GM23338 (cell line): ENCODE measurements around the gene KIF3B.

Experiments
- CREB1 ChIP-seq: fragments of 250-450 bp; sonication (Bioruptor Pico); IDR thresholded peaks from 2 replicates; pipeline ENCODE4 v1.5.0; 2020; ENCODE audit warnings: low read depth, mild to moderate bottlenecking, moderate library complexity
- CTCF ChIP-seq, 2 experiments: fragments of 200-600 bp in 1 of 2; sonication (generic) in 1 of 2; conservative IDR thresholded peaks; 2 replicates each; pipeline versions ENCODE4 v1.5.1 to v1.6.1; 2016 to 2017; ENCODE audit warnings: antibody characterized with exemption in 2 of 2, low read depth in 2 of 2, mild to moderate bottlenecking in 2 of 2, moderate library complexity in 1 of 2
- ETS1 ChIP-seq: IDR thresholded peaks from 2 replicates; pipeline ENCODE4 v1.6.1; 2016; ENCODE audit warnings: antibody characterized with exemption
- EZH2 ChIP-seq: fragments of 200-600 bp; sonication (generic); IDR thresholded peaks from one replicate; pipeline ENCODE4 v1.8.0; 2017; ENCODE audit warnings: antibody characterized with exemption, mild to moderate bottlenecking, low read depth; ENCODE audit not compliant: unreplicated experiment
- EZH2phosphoT487 ChIP-seq: fragments of 200-600 bp; sonication (generic); IDR thresholded peaks from one replicate; pipeline ENCODE4 v1.8.1; 2018; ENCODE audit warnings: antibody characterized with exemption; ENCODE audit not compliant: unreplicated experiment
- POLR2AphosphoS5 ChIP-seq: IDR thresholded peaks from 2 replicates; pipeline ENCODE4 v1.6.1; 2016; ENCODE audit warnings: antibody characterized with exemption, low read depth
- REST ChIP-seq: IDR thresholded peaks from one replicate; pipeline ENCODE4 v1.6.1; 2018; ENCODE audit warnings: antibody characterized with exemption; ENCODE audit not compliant: unreplicated experiment
- ZNF114 ChIP-seq: fragments of 250-450 bp; sonication (Bioruptor Pico); IDR thresholded peaks from 2 replicates; pipeline ENCODE4 v1.5.0; 2020; ENCODE audit warnings: mild to moderate bottlenecking, moderate library complexity

- TF ChIP-seq CTCF (conservative IDR thresholded peaks at IDR 0.05; ENCODE audit: low read depth in 2 of 2) (no peak), EZH2 (no peak), REST (no peak), ETS1 (no peak), EZH2phosphoT487 (no peak), ZNF114 (no peak), POLR2AphosphoS5 (no peak), CREB1 (CRISPR knock-in tag) (no peak)
Observed at GRCh38 chr20:32325706-32326503, 48.5 kb downstream of the KIF3B start.
